ENCODE results near the gene DOCK11.
A peak's percentile ranks its signal among the peaks of the same experiment; 100 is the strongest.
"Not testable (repeated sequence)": the region's sequence is repeated elsewhere in the genome, so short reads cannot be mapped to it uniquely, and the experiment has no call there.

DOCK11 gene

GRCh38 chrX:118585296-118585695 is 89.7 kb downstream of the DOCK11 start:
- Histone ChIP-seq H3K27ac (no peak overlapping the region), H3K9ac (no peak overlapping the region), H3K36me3 (peaks cover 31% of the 10 kb centered on the region), H3K4me3 (no peak overlapping the region), H4K20me1 (no peaks in the 10 kb centered on the region), H3K9me3 (no peaks in the 10 kb centered on the region), H3K4me1 (peaks cover 9% of the 10 kb centered on the region), H3K27me3 (no peaks in the 10 kb centered on the region), H3K4me2 (no peak overlapping the region)
- no peak for TF ChIP-seq Cebpa-rat (IDR thresholded peaks at IDR 0.05)

- not testable (repeated sequence) for H3K27me3 ChIP-seq, H4K20me1 ChIP-seq, H3K4me1 ChIP-seq, H3K27ac ChIP-seq, H3K4me3 ChIP-seq, H3K9ac ChIP-seq, H3K9me3 ChIP-seq
- Histone ChIP-seq H3K36me3 (peaks cover 40% of the 10 kb centered on the region), H3K4me2 (0 out of 2 replicates have a peak overlapping the region, but pooled peaks have one; percentile 0)
Observed at GRCh38 chrX:118586206-118586605, 90.6 kb downstream of the DOCK11 start.

- no peak for TF ChIP-seq Cebpa-rat (IDR thresholded peaks at IDR 0.05)
- H3K4me1 ChIP-seq: peaks cover 15% of the 10 kb centered on the region
- no peak overlapping the region for H3K27ac ChIP-seq
- H3K4me3 ChIP-seq: no peak overlapping the region
- no peak overlapping the region for H3K4me2 ChIP-seq
- no peaks in the 10 kb centered on the region for H3K27me3 ChIP-seq
- no peaks in the 10 kb centered on the region for H3K9me3 ChIP-seq
- peaks cover 28% of the 10 kb centered on the region for H3K36me3 ChIP-seq
- H3K9ac ChIP-seq: no peak overlapping the region
- H4K20me1 ChIP-seq: no peaks in the 10 kb centered on the region
Observed at GRCh38 chrX:118588715-118589114, 93.1 kb downstream of the DOCK11 start.

- Histone ChIP-seq H4K20me1 (no peaks in the 10 kb centered on the region), H3K27ac (no peak overlapping the region), H3K27me3 (no peaks in the 10 kb centered on the region), H3K4me2 (no peak overlapping the region), H3K36me3 (peaks cover 28% of the 10 kb centered on the region), H3K4me3 (no peak overlapping the region), H3K9ac (no peak overlapping the region), H3K9me3 (no peaks in the 10 kb centered on the region), H3K4me1 (peaks cover 20% of the 10 kb centered on the region)
- TF ChIP-seq Cebpa-rat (IDR thresholded peaks at IDR 0.05): no peak
Observed at GRCh38 chrX:118589227-118589626, 93.6 kb downstream of the DOCK11 start.

GRCh38 chrX:118593407-118593806 is 97.8 kb downstream of the DOCK11 start:
- no peaks in the 10 kb centered on the region for H3K9me3 ChIP-seq
- no peak overlapping the region for H3K4me2 ChIP-seq
- H3K4me3 ChIP-seq: no peak overlapping the region
- no peak overlapping the region for H3K9ac ChIP-seq
- no peaks in the 10 kb centered on the region for H3K27me3 ChIP-seq
- no peaks in the 10 kb centered on the region for H4K20me1 ChIP-seq
- peaks cover 23% of the 10 kb centered on the region for H3K36me3 ChIP-seq
- H3K27ac ChIP-seq: no peak overlapping the region
- peaks cover 51% of the 10 kb centered on the region for H3K4me1 ChIP-seq
- no peak for TF ChIP-seq Cebpa-rat (IDR thresholded peaks at IDR 0.05)

- H3K27me3 ChIP-seq: no peaks in the 10 kb centered on the region
- H3K4me3 ChIP-seq: no peak overlapping the region
- peaks cover 66% of the 10 kb centered on the region for H3K4me1 ChIP-seq
- H3K4me2 ChIP-seq: peak overlapping the region; percentile 63
- H4K20me1 ChIP-seq: no peaks in the 10 kb centered on the region
- H3K36me3 ChIP-seq: peaks cover 13% of the 10 kb centered on the region
- H3K27ac ChIP-seq: no peak overlapping the region
- TF ChIP-seq Cebpa-rat (IDR thresholded peaks at IDR 0.05): no peak
- no peaks in the 10 kb centered on the region for H3K9me3 ChIP-seq
- H3K9ac ChIP-seq: no peak overlapping the region
Observed at GRCh38 chrX:118594697-118595420, 99.2 kb downstream of the DOCK11 start.

- TF ChIP-seq Cebpa-rat (IDR thresholded peaks at IDR 0.05): no peak
- Histone ChIP-seq H3K27me3 (no peaks in the 10 kb centered on the region), H3K4me3 (no peak overlapping the region), H3K36me3 (peaks cover 7% of the 10 kb centered on the region), H3K27ac (no peak overlapping the region), H3K9ac (no peak overlapping the region), H4K20me1 (no peaks in the 10 kb centered on the region), H3K9me3 (no peaks in the 10 kb centered on the region), H3K4me2 (peak overlapping the region; percentile 63), H3K4me1 (peaks cover 68% of the 10 kb centered on the region)
Observed at GRCh38 chrX:118595501-118596042, 100.0 kb downstream of the DOCK11 start.

- peaks cover 77% of the 10 kb centered on the region for H3K4me1 ChIP-seq
- no peak overlapping the region for H3K9ac ChIP-seq
- no peaks in the 10 kb centered on the region for H4K20me1 ChIP-seq
- no peak overlapping the region for H3K4me3 ChIP-seq
- no peaks in the 10 kb centered on the region for H3K27me3 ChIP-seq
- no peak overlapping the region; the same call in 1 of the 2 replicates for H3K4me2 ChIP-seq
- no peak overlapping the region for H3K27ac ChIP-seq
- no peak for TF ChIP-seq Cebpa-rat (IDR thresholded peaks at IDR 0.05)
- no peaks in the 10 kb centered on the region; the same call in 1 of the 2 replicates for H3K36me3 ChIP-seq
- no peaks in the 10 kb centered on the region for H3K9me3 ChIP-seq
Observed at GRCh38 chrX:118596390-118596789, 100.8 kb downstream of the DOCK11 start.

- Histone ChIP-seq H3K36me3 (peaks cover 16% of the 10 kb centered on the region), H3K27me3 (no peaks in the 10 kb centered on the region), H3K27ac (no peak overlapping the region), H4K20me1 (no peaks in the 10 kb centered on the region), H3K9ac (no peak overlapping the region), H3K9me3 (no peaks in the 10 kb centered on the region), H3K4me2 (no peak overlapping the region), H3K4me1 (peaks cover 20% of the 10 kb centered on the region), H3K4me3 (no peak overlapping the region)
- no peak for TF ChIP-seq Cebpa-rat (IDR thresholded peaks at IDR 0.05)
Observed at GRCh38 chrX:118603981-118604380, 108.4 kb downstream of the DOCK11 start.

GRCh38 chrX:118612290-118612689 is 116.7 kb downstream of the DOCK11 start:
- no peaks in the 10 kb centered on the region for H3K27me3 ChIP-seq
- H3K36me3 ChIP-seq: peaks cover 50% of the 10 kb centered on the region
- H3K4me1 ChIP-seq: no peaks in the 10 kb centered on the region
- H3K9me3 ChIP-seq: no peaks in the 10 kb centered on the region
- no peak overlapping the region for H3K4me2 ChIP-seq
- H3K27ac ChIP-seq: no peak overlapping the region
- TF ChIP-seq Cebpa-rat (IDR thresholded peaks at IDR 0.05): no peak
- no peak overlapping the region for H3K4me3 ChIP-seq
- no peaks in the 10 kb centered on the region for H4K20me1 ChIP-seq
- no peak overlapping the region for H3K9ac ChIP-seq

All from BLaER1 (cell line).